ENCODE results near the gene KRTAP4-4.
"Not testable (repeated sequence)": the region's sequence is repeated elsewhere in the genome, so short reads cannot be mapped to it uniquely, and the experiment has no call there.

GRCh38 chr17:41123991-41124371 lies 36.6 kb downstream of the KRTAP4-4 start, which contains the start of gene KRTAP4-12:
- not testable (repeated sequence) for TF ChIP-seq CTCF, POLR2A (IDR thresholded peaks at IDR 0.05)

Measured in testis (tissue), 2 donors.